SH-SY5Y (cell line): ENCODE data around the gene POLA2.

Experiments used
- GATA2 ChIP-seq: IDR thresholded peaks from 2 replicates; pipeline ENCODE4 v1.6.1; 2011; ENCODE audit warnings: mild to moderate bottlenecking, low read depth, low read length
- GATA3 ChIP-seq: IDR thresholded peaks from 2 replicates; pipeline ENCODE4 v1.6.1; 2011; ENCODE audit warnings: low read depth, mild to moderate bottlenecking, low read length, moderate library complexity

DNA sequence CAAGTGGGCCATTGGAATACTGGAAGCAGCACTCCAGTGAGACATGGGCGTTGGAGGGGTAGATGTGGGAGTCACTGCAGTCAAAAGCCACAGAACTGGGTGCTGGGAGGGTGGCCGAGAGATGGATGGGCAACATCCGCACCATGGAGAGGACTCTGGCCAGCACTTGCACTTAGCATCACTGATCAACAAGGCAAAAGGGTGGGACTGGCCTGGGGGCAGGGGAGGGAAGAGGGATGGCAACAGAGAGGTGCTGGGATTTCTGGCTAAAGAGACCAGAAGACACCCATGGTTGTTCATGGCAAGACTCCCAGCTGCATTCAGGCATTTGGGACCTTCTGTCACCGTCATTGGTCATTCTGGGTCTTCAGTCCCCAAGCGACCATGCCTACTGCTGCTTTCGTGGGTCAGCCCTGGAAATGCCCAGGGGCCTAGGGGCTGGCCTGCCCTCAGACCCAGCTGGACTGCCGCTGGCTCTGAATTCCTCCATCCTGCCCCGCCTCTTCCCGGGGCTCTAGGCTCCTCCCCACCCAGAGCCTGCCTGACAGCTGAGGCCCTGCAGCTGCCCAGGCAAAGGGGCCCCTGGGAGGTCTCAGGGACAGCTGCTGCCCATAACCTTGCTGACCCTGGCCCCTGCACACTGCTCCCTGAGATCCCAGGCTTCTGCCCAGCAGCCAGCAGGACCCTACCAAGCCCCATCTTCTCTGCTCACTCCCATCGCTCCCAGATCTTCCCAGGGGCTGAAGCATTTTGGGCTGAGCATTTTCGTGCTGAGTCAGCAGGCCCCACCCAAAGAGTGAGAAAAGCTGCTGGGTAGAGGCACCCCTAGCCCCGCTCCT is 39.9 kb downstream of the POLA2 start:
- TF ChIP-seq GATA2: no peak
- no peak for TF ChIP-seq GATA3
